ENCODE results near the gene SERPINF2.
"Not testable (repeated sequence)": the region's sequence is repeated elsewhere in the genome, so short reads cannot be mapped to it uniquely, and the experiment has no call there.

The SERPINF2 gene

DNA sequence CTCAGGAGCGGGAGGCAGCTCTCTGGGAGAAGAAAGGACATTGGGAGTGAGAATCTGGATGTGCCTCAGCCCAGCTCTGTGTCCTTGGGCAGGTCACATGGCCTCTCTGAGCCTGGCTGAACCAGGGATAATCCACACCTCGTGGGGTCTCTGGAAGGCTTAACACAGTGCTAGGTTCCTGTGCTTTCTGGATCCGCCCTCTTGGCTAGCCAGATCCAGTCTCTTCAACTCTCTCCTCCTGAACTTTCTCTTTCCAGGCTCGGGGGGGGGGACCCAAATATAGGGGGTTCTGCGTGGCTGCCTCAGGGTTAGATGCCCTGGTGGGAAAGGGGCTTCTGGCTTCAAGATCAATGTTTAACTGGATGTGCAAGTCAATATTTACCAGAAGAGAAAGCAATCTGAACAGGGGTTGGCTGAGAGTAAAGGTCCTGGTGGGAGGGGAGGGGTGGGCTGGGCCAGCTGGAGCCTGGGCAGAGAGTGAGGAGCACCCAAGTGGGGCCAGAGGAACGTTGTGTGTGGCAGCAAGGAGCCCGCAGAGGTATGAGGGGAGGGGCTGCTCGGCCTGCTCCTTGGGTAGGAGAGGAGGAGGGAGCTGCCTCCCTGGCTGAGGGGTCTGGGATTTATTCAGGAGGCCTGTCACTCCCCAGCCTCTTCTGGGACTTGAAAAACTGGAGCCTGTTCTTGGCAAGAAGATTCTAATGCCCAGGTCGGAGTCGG, at the start of gene SERPINF2:
Gene SERPINF2, plus strand, starts transcription at position 501 of the 717 bp plus-strand sequence. CDS start 2,125 bp downstream, outside the sequence.
- DNase-seq (ENCODE audit: low read depth in 2 of 2): no peak

DNA sequence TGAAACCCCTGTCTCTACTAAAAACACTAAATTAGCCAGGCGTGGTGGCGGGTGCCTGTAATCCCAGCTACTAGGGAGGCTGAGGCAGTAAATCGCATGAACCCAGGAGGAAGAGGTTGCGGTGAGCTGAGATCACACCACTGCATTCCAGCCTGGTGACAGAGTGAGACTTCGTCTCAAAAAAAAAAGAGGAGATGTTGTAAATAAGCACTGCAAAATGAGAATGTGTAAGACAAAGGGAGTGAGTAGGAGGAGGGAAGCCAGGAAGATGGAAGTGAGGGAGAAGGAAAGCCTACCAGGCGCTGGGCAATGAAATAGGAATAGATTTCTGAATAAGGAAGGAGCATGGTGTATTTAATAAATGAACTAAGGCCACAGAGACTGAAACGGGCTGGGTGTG, 49.3 kb upstream of the SERPINF2 start:
- no peak for DNase-seq (ENCODE audit: low read depth in 2 of 2)

DNA sequence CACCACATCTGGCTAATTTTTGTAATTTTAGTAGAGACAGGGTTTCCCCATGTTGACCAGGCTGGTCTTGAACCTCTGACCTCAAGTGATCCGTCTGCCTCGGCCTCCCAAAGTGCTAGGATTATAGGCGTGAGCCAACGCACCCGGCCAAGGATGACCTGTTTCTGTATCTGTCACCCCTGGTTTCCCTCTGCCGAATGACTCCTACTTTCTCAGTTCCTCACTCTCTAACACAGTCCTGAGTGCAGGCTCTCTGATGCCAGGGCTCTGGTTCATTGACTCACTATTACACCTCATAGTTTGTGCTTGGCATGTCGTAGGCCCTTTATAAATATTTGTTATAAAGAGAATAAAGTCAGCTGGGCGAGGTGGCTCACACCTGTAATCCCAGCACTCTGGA, 47.3 kb upstream of the SERPINF2 start:
- DNase-seq (ENCODE audit: low read depth in 2 of 2): no peak

DNA sequence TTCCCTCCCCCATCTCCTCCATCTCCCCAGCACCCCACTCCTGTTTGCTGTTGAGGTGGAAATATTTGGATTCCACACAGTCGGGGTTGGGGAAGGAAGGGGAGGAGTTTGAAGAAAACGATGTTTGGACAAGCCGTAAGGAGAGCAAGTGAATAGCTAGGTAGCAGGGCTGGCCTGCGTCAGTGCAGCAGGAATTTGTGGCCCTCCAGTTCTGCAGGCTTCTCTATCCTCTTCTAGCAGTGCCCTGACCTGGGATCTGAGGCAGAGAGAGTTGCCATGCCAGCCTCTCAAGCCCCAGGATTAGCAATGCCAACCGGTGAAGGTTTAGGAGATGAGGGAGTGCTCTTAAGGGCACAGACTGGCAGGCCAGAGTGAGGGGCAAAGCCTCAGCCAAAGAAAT, 45.0 kb upstream of the SERPINF2 start:
- no peak for DNase-seq (ENCODE audit: low read depth in 2 of 2)

DNA sequence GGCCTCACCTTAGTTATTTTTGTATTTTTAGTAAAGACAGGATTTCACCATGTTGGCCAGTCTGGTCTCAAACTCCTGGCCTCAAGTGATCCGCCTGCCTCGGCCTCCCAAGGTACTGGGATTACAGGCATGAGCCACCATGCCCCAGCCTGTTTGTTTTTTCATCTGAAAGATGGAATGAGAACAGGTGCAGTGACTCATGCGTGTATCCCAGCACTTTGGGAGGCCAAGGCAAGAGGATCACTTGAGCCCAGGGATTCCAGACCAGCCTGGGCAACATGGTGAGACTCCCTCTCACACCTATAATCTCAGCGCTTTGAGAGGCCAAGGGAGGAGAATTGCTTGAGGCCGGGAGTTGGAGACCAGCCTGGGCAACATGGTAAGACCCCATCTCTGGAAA, 42.8 kb upstream of the SERPINF2 start:
- DNase-seq (ENCODE audit: low read depth in 2 of 2): not testable (repeated sequence)

DNA sequence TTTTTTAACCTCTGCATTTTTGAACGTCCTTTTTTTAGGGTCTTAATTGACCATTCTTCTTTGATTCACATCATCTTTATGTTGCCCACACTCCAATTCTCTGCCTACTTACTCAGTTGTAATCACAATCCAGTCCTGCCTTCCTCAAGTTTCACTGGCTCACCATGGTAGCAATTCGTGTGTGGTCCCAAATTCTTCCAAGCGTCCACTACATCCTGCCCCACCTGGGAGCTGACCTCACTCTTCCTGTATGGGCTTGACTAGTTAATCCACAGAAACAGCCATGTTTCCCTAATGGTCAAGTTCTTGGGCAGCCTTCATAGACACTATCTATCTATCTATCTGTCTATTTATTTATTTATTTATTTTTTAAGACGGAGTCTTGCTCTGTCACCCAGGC, 39.6 kb upstream of the SERPINF2 start:
- no peak for DNase-seq (ENCODE audit: low read depth in 2 of 2)

DNA sequence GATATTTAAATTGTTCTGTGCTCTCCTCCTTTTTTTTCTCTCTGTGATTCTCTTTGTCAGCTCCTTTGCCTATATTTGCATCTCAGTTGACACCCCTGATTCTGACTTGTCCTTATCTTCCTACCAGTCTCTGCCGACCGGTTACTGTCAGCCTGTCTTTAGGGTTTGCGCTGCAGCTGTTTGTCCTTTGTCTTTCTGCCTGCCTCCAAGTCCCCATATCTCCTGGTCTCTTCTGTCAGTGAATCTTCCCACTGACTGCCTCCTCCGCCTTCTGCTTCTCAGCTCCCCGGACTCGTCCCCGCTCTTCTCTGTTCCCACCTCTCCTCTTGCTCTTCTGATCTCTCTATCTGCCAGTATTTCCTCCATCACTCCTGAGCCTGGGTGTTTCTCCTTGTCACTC, 37.7 kb upstream of the SERPINF2 start:
- no peak for DNase-seq (ENCODE audit: low read depth in 2 of 2)

DNA sequence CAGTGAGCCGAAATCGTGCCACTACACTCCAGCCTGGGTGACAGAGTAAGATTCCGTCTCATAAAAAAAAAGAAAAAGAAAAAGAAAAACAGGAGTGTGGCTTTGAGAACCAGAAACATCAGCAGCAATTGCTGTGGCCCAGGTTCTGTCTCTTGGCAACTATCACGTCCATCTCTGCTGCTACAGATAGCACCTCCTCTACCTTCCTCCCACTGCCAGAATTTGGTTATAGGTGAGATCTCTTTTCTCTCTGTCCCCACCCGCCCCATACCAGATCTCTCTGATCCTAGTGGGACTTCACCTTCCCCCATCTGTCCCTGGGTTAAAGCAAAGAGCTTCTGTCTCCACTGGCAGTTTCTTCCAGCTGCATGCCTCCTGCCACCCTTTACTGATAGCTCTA, 35.6 kb upstream of the SERPINF2 start:
- DNase-seq (ENCODE audit: low read depth in 2 of 2): no peak

DNA sequence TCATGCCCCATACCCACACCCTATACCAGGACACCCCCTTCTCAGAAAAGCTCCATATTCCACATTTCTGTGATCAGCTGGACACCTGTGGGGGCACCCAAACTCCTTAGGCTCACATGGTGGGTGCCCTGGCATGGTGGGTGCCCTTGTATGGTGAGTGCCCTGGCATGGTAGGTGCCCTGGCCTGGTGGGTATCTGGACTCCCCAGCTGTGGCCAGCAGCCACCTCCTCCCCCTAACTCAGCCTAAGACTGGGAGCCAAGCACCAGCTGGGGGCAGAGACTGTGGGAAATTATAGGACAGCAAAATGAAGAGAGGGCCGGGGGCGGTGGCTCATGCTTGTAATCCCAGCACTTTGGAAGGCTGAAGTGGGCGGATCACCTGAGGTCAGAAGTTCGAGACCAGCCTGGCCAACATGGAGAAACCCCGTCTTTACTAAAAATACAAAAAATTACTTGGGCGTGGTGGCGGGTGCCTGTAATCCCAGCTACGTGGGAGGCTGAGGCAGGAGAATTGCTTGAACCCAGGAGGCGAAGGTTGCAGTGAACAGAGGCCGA, 33.8 kb upstream of the SERPINF2 start:
- DNase-seq (ENCODE audit: low read depth in 2 of 2): not testable (repeated sequence)

DNA sequence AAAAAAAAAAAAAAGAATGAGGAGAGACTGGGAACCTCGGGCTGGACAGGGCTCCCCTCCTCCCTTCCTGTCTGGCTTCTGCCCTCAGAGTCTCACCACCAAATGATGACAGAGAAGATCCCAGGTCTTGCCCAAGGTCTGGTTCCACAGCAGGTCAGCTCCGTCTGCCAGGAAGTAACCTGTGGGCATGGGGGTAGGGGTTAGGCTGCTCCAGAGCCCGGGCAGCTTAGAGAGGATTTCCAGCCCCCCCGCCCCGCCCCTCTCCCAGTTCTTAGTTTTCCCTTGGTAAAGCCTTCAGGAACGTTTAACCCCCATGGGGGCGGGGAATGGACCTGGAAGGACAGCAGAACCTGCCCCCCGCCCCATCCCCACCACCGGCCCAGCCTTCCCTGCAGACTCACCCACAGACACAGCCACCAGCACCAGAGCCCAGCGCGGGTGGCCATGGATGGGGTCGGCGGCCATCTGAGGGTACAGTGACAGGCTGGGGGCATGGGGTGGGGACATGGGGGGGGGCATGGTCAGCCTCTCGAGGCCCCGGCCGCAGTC, 33.2 kb upstream of the SERPINF2 start:
- DNase-seq (ENCODE audit: low read depth in 2 of 2): no peak

DNA sequence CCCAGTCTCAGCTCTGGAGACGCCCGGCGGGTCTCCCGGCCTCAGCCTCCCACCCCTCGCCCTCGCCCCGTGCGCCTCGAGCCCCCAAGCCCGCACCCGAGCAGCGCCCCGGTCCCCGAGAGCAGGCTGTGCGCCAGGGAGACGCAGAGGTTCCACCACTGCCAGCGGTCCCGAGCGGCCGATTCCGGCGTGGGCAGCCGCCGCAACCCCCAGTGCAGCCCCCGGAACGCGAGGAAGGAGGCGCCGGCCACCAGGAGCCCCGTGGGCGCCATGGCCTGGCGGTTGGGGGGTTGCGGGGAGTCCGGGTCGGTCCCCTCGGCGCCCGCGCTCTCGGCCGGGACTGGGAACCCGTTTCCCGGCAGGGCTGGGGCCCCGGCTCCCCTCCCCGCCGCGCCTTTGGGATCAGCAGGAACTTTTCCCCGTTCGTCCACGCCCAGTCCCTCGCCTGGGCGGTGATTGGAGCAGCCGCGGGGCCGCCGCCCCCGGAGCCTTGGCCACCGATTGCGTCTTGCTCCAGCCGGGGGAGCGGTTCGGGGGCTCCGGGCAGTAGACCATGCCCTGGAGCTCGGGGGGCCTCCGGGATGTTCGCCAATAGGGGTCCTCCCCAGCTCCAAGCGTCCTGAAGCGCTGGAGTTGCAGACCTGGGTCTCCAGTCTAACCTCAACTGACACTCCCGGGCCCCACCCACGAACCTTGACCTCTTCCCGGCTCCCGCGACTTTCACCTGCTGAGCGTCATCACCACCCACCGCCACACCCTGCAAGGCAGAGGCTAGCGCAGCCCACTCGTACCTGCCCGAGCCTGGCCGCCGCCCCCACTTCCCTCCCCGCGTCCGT, 32.5 kb upstream of the SERPINF2 start, which contains the start of gene TLCD2:
Gene TLCD2, minus strand, starts transcription at position 407 of the 836 bp plus-strand sequence. Its CDS starts 135 bp downstream, at position 272.
- DNase-seq (ENCODE audit: low read depth in 2 of 2): no peak

DNA sequence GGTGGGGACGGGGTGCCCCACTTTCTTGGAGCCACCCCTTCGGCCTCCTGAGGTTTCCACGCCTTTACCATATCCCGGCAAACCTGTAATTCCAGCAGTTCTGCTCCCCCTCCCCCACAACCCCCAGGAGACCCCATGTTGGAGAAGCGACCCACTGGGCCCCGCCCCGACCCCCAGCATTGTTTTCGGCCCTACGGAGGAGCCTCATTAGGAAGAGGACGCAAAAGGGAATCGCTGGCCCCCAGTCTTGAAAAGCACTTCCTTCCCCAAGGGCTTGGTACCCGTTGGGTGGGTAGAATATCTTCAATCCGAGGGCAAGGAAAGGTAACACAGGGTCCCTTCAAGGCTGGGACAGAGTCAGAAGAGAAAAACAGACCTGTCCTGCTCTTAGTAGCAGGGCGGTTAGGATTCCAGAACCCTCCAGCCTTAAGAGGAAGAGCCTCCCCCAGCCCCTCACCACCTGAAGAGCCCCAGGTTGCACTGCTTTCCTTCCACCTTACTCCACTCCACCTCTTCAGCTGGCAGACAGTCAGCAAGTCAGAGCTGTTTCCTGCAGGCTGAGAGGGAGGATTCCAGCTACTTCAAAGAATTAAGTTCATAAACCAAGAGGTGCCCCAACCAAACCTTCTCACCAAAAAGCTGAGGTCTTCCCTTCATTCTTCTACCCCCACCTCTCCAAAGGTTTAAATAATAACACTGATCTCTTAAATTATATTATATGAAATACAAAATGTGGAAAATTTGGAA, 31.7 kb upstream of the SERPINF2 start:
- DNase-seq (ENCODE audit: low read depth in 2 of 2): no peak

DNA sequence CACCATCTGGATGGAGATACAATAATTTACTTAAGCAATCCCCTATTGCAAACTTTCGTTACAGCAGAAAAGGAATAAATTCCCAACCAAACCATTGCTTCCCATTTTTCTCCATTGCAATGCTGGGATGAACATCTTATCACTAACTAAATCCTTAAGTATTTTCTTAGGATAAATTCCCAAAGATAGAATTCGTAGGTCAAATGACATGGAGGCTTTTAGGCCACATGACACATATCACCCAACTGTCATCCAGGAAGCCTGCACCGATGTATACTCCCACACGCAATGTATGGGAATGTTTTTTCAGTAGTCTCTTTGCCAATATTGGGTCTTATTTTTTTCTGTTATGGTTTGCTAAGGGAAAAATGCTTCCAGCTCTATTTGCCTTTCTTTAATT, 30.9 kb upstream of the SERPINF2 start:
- no peak for DNase-seq (ENCODE audit: low read depth in 2 of 2)

DNA sequence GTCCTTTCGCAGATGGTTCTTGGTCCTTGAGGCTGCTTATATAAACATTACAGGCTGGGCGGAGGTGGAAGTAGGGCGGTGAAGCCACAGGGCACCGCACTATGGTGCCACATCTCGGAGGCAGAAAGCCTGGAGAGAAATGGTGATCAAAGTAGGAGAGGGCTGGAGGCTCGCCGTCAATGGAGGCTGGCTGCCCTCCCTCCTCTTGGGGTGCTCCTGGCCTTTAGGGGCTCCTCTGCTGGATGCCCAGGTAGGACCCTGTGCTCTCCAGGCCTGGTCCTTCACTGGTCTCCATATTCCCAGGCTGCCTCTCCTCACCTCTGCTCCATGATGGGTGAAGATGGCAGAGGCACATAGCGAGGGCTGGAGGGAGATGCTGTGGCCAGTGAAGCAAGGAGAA, 30.4 kb upstream of the SERPINF2 start:
- no peak for DNase-seq (ENCODE audit: low read depth in 2 of 2)

DNA sequence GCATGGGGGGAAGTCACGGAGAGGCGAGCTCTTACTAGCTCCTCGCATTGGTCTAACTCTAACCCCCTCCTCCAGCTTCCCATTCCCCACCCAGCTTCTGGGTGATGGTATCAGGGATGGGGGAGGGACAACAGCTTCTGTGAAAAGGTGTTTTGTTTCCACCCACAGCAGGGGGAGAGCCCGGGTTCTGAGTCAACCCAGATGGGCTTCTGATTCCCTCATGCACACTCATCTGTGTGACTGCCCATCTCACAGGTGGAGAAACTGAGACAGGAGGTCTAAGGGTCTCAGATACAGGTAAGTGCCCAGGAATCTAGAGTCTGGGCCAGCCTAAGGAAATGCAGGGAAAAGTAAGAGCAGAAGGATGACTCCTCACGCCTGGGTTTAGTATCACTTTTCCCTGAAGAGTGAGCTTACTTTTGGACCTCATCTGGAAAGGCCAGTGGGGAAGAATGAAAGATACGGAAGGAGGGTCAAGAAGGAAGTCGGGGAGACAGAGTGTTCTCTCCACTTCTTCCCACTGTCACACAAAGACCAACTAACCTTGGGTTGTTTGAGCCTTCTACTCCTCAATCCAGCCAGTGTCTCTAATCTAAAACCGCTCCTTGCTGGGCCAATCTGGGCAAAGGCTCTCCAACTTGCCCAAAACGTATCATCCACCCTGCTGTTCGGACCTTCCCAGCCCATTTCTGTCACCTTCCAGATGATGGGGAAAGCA, 29.4 kb upstream of the SERPINF2 start:
- no peak for DNase-seq (ENCODE audit: low read depth in 2 of 2)

DNA sequence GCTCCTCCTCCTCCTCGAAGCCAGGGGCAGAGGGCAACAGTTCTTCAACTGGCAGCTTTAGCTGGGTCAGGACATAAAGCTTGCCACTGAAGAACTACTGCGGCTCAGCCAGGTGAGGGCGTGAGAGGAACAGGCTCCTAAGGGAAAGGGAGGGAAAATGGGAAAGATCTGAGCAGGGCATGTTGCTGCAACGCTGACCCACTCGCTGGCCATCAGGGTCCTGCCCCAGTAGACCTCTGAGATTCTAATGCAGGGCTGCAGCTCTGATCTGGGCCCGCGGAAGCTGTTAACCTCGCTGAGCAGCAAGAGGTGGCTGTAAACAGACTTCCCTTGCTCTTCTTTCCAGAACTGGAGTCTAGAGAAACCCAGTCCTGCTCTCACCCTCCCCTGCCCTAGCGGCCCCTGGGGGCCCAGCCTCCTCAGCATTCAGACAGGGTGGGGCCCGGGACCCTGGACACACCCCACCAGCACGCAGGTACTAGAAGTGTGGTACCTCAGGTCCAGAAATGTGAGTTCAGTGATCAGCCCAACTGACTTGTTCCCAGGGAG, 28.7 kb upstream of the SERPINF2 start:
- DNase-seq (ENCODE audit: low read depth in 2 of 2): no peak

DNA sequence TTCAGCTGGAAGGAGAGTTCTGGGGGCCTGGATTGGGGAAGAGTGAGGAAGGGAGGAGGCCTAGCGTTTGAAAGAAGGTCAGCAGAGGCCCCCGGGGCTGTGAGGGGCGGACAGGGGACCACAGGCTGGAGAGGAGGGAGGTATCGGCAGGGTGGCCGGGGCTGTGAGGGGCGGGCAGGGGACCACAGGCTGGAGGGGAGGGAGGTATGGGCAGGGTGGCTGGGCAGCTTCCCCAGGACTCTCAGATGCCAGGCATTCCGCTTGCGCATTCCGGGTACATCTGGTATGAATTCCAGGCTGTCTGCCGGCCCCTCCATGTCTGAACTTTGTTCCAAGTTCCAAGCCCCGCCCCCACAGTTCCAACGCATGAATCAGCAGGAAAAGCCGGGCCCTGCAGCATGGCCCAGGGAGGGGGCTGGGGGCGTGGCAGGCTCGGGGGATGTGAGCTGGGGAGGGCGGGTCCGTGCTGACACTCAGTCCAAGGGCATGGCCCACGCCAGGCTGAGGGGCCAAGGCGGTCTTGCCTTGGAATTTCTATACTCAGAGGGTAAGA, 28.2 kb upstream of the SERPINF2 start:
- DNase-seq (ENCODE audit: low read depth in 2 of 2): no peak

DNA sequence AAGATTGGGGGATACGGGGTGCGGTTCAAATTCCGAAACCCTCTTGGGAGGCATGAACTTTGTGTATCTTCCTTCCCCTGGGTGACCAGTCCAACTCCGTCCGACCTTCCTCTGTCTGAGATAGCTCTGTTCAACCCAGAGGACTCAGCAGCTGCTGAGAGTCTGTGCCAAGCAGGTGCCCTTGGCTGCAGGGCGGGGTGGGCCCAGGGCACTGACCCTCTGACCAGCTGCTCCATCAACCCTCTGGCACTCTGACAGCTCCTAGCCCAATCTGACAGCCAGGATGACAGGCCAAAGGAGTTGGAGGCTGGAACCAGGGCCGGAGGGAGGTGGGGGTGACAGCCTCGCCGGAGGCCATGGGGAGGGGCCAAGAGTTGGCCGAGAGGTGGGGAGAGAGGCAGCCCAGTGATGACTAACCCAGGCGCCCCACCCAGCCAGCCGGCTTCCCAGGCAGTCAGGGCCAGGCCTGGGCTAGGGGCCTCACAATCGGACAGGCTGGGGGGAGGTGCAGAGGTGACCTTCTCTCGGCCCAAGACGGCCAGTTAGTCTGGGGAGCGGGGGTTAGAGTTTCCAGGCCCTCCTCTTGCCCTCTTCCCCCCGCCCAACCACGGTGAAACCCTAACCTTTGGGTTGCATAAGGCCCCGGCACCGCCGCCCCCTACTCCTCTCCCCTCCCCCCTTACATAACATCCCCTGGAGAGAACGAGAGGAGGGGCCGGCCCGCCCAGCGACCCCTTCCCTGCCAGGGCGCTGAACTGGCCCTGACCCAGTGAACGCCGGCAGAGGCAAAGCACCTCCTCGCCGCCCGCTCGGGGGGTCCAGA, 27.5 kb upstream of the SERPINF2 start:
- DNase-seq (ENCODE audit: low read depth in 2 of 2): no peak

DNA sequence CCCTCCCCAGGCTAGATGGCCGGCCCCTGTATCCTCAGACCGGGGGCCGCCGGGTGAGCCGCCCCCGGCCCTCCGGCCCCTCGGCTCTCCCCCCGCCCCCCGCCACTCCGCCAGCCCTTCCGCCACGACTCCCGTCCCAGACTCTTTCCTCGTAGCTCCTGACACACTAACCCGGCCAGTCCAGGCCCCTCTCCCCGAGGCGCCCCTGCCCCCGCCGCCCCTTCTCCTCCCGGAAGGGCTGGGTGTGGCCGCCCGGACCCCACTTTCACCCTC, 26.9 kb upstream of the SERPINF2 start:
- no peak for DNase-seq (ENCODE audit: low read depth in 2 of 2)

Measured in stimulated activated CD8-positive, alpha-beta memory T cell treated with anti-CD3 and anti-CD28 coated beads, Interleukin-7, amount 100 ng/mL, for 1 hour (primary cell).